ENCODE data around the gene ARHGAP25.

DNA sequence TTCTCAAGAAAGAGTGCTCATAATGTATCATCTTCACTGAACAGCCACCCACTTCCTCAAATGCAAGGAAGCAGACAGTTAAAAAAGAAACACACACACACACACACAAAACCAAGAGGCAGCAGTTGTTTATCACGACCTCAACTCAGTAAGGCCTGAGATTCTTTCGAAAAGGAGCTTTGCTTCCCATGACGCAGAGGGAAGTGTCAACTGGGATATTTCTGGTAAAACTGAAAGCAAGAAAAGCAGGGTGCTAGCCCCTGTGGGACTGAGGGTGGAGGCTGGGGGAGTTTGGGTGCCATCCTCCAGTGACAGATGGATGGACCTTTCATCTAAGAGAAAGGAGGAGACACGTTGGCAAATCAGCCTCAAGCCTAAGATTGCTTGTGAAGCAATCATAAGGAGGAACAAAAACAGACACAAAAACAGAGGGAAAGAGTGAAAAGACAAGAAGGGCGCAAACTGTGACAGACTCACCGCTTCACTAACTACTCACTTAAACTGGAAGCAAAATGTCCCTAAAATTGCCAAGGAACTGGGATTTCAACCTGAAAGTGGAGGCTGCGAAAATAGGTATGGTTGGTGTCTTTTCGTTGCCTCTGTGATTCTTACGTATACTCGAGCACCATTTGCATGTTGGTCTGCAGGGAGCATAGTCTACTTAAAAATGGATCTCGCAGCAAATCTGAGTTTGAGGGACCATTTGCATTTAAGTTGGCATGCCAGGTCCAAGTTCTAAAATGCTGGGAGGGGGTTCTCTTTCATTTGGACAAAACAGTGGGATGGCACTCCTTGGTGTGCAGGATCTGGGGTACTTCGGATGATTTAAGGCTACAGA is at the start of gene ARHGAP25:
- TF ChIP-seq, protein P1, sequence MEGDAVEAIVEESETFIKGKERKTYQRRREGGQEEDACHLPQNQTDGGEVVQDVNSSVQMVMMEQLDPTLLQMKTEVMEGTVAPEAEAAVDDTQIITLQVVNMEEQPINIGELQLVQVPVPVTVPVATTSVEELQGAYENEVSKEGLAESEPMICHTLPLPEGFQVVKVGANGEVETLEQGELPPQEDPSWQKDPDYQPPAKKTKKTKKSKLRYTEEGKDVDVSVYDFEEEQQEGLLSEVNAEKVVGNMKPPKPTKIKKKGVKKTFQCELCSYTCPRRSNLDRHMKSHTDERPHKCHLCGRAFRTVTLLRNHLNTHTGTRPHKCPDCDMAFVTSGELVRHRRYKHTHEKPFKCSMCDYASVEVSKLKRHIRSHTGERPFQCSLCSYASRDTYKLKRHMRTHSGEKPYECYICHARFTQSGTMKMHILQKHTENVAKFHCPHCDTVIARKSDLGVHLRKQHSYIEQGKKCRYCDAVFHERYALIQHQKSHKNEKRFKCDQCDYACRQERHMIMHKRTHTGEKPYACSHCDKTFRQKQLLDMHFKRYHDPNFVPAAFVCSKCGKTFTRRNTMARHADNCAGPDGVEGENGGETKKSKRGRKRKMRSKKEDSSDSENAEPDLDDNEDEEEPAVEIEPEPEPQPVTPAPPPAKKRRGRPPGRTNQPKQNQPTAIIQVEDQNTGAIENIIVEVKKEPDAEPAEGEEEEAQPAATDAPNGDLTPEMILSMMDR (conservative IDR thresholded peaks at IDR 0.05 in 1 of 2, IDR thresholded peaks at IDR 0.05 in 1 of 2; ENCODE audit: low read depth in 1 of 2, low read length in 2 of 2): no peak
- TF ChIP-seq EZH2 (IDR thresholded peaks at IDR 0.05; ENCODE audit: low read length, missing control alignments): no peak

Measured in fibroblast of lung (primary cell).